Panc1 (cell line): ENCODE data around the gene KPNA5. TPM values are rescaled to one million over a fixed set of nuclear protein-coding genes. Genes with fewer than 3 reads are reported as not detected.

Experiments used
- ATAC-seq: fragments of 200-7000 bp; cut with Tn5 transposase; 2 replicates; pipeline ENCODE4 v1.9.1; 2020; ENCODE audit warnings: mild to moderate bottlenecking, moderate library complexity
- BruUV-seq: library from RNA; stranded (reverse); fragments of 400-500 nt; replicated peaks from 2 replicates; lab custom pipeline; 2021; lab: Mats Ljungman, UMichigan
- CTCF ChIA-PET: fragments of 300-600 bp; sonication (Branson Sonifier 250); formaldehyde crosslinking; loops from one replicate; lab custom pipeline; 2022; ENCODE audit warnings: antibody characterized with exemption; lab: Charles Lee
- POLR2A ChIA-PET: fragments of 300-600 bp; sonication (Branson Sonifier 250); formaldehyde crosslinking; loops from one replicate; lab custom pipeline; 2022; ENCODE audit warnings: antibody characterized with exemption; lab: Charles Lee
- DNase-seq: peaks from one replicate; pipeline ENCODE4 v3.0.0-alpha.2; 2010; ENCODE audit warnings: low read depth, low spot score
- H3K27ac ChIP-seq: 2 replicates; pipeline ENCODE4 v1.5.1; 2011; ENCODE audit warnings: mild to moderate bottlenecking, low read length, inconsistent platforms
- H3K27me3 ChIP-seq: fragments of 200-500 bp; sonication (Bioruptor generic); 2 replicates; pipeline ENCODE4 v1.6.0; 2014; ENCODE audit warnings: low read length, inconsistent platforms; ENCODE audit not compliant: control insufficient read depth, insufficient read depth
- H3K36me3 ChIP-seq: fragments of 200-500 bp; sonication (Bioruptor generic); 2 replicates; pipeline ENCODE4 v1.5.1; 2014; ENCODE audit warnings: inconsistent platforms, mild to moderate bottlenecking, low read length, moderate library complexity; ENCODE audit not compliant: control insufficient read depth, insufficient read depth
- H3K4me1 ChIP-seq: 2 replicates; pipeline ENCODE4 v1.5.1; 2011; ENCODE audit warnings: inconsistent platforms, mild to moderate bottlenecking, low read length, moderate library complexity; ENCODE audit not compliant: control insufficient read depth, insufficient read depth
- H3K4me3 ChIP-seq, 2 experiments: 2 replicates each; pipeline ENCODE4 v1.5.1; 2011 to 2012; ENCODE audit warnings: low read depth in 2 of 2, low read length in 2 of 2, mild to moderate bottlenecking in 2 of 2, inconsistent platforms in 1 of 2, moderate library complexity in 1 of 2
- H3K9me3 ChIP-seq: fragments of 200-500 bp; sonication (Bioruptor generic); 2 replicates; pipeline ENCODE4 v1.5.1; 2014; ENCODE audit warnings: low read depth, mild to moderate bottlenecking, inconsistent platforms, low read length, moderate library complexity; ENCODE audit not compliant: control insufficient read depth, insufficient read depth
- POLR2AphosphoS5 ChIP-seq: IDR thresholded peaks from 2 replicates; pipeline ENCODE4 v1.6.1; 2012; ENCODE audit warnings: mild to moderate bottlenecking, low read depth, low read length, moderate library complexity
- SIN3A ChIP-seq: IDR thresholded peaks from 2 replicates; pipeline ENCODE4 v1.6.1; 2012; ENCODE audit warnings: low read depth, mild to moderate bottlenecking, low read length, moderate library complexity, borderline replicate concordance; ENCODE audit not compliant: insufficient read depth
- TCF7L2 ChIP-seq: IDR thresholded peaks from 2 replicates; pipeline ENCODE4 v1.6.1; 2011; ENCODE audit warnings: mild to moderate bottlenecking, low read depth, low read length, inconsistent platforms
- in situ Hi-C: cut with HindIII; loops from 2 replicates; pipeline ENCODE4 v1.10.0; 2016; ENCODE audit warnings: low sequenced_read_pairs, low pct_unique_long_range_greater_than_20kb
- intact Hi-C: fragments of 100-400 bp; cut with micrococcal nuclease; formaldehyde crosslinking; loops from one replicate; pipeline ENCODE4 v1.10.0; 2022; ENCODE audit not compliant: unreplicated experiment
- total RNA-seq: library from RNA; stranded (reverse); gene quantifications from one replicate; pipeline ENCODE4 v1.2.1, GENCODE V29; 2021; ENCODE audit not compliant: unreplicated experiment
- TF ChIP-seq, protein P1 (sequence below), 2 experiments: IDR thresholded peaks; 2 replicates each; pipeline ENCODE4 v1.6.1; 2011 to 2012; ENCODE audit warnings: low read depth in 2 of 2, control low read depth in 1 of 2, low read length in 1 of 2, mild to moderate bottlenecking in 1 of 2, moderate library complexity in 1 of 2; ENCODE audit not compliant: insufficient read depth in 1 of 2
- TF ChIP-seq, protein P2 (sequence below): fragments of 450-650 bp; IDR thresholded peaks from 2 replicates; pipeline ENCODE4 v1.5.1; 2017; ENCODE audit warnings: mild to moderate bottlenecking

KPNA5 gene
- total RNA-seq, 1 experiment from 2014 or later = 16.2 TPM

DNA sequence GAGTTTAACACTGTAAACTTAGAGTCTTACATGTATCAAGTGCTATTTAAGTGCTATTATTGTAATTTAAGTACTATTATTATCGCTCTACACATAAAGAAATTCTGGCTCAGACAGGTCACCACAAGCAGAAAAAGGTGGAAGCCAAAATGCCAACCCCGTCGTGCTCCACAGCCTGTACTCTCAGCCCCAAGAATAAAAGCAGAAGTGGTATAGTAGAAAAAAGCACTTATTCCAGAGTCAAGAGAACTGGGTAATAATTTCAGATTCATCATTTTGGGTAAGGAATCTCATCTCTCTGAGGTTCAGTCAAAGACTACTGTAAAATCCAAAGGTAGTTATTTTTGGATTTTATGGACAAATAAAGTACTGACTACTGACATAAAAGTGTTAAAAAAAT lies 13.4 kb upstream of the KPNA5 start:
- ATAC-seq (no peak), DNase-seq (no peak)
- Histone ChIP-seq H3K36me3 (no peaks in the 10 kb centered on the region; the same call in 1 of the 2 replicates), H3K9me3 (no peaks in the 10 kb centered on the region), H3K27me3 (no peaks in the 10 kb centered on the region), H3K4me3 (peak overlapping the region; percentile 80 to 85), H3K4me1 (peaks cover 21% of the 10 kb centered on the region), H3K27ac (peak overlapping the region; percentile 96)
- intact Hi-C loops = no loop called here
- TF ChIP-seq, protein P1, sequence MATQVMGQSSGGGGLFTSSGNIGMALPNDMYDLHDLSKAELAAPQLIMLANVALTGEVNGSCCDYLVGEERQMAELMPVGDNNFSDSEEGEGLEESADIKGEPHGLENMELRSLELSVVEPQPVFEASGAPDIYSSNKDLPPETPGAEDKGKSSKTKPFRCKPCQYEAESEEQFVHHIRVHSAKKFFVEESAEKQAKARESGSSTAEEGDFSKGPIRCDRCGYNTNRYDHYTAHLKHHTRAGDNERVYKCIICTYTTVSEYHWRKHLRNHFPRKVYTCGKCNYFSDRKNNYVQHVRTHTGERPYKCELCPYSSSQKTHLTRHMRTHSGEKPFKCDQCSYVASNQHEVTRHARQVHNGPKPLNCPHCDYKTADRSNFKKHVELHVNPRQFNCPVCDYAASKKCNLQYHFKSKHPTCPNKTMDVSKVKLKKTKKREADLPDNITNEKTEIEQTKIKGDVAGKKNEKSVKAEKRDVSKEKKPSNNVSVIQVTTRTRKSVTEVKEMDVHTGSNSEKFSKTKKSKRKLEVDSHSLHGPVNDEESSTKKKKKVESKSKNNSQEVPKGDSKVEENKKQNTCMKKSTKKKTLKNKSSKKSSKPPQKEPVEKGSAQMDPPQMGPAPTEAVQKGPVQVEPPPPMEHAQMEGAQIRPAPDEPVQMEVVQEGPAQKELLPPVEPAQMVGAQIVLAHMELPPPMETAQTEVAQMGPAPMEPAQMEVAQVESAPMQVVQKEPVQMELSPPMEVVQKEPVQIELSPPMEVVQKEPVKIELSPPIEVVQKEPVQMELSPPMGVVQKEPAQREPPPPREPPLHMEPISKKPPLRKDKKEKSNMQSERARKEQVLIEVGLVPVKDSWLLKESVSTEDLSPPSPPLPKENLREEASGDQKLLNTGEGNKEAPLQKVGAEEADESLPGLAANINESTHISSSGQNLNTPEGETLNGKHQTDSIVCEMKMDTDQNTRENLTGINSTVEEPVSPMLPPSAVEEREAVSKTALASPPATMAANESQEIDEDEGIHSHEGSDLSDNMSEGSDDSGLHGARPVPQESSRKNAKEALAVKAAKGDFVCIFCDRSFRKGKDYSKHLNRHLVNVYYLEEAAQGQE (IDR thresholded peaks at IDR 0.05; ENCODE audit: insufficient read depth in 1 of 2, low read depth in 2 of 2, low read length in 1 of 2) = no peak
- TF ChIP-seq, protein P2, sequence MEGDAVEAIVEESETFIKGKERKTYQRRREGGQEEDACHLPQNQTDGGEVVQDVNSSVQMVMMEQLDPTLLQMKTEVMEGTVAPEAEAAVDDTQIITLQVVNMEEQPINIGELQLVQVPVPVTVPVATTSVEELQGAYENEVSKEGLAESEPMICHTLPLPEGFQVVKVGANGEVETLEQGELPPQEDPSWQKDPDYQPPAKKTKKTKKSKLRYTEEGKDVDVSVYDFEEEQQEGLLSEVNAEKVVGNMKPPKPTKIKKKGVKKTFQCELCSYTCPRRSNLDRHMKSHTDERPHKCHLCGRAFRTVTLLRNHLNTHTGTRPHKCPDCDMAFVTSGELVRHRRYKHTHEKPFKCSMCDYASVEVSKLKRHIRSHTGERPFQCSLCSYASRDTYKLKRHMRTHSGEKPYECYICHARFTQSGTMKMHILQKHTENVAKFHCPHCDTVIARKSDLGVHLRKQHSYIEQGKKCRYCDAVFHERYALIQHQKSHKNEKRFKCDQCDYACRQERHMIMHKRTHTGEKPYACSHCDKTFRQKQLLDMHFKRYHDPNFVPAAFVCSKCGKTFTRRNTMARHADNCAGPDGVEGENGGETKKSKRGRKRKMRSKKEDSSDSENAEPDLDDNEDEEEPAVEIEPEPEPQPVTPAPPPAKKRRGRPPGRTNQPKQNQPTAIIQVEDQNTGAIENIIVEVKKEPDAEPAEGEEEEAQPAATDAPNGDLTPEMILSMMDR = no peak
- TF ChIP-seq POLR2AphosphoS5 (no peak), SIN3A (no peak), TCF7L2 (no peak)
- ChIA-PET POLR2A (interaction anchor here (0.6 kb wide), 1 partner anchor 117 kb away, joined by 3 read pairs; no protein-coding TSS in a partner anchor), CTCF (no interaction called here)
- in situ Hi-C loops = no loop called here
- no TSS peak for BruUV-seq

DNA sequence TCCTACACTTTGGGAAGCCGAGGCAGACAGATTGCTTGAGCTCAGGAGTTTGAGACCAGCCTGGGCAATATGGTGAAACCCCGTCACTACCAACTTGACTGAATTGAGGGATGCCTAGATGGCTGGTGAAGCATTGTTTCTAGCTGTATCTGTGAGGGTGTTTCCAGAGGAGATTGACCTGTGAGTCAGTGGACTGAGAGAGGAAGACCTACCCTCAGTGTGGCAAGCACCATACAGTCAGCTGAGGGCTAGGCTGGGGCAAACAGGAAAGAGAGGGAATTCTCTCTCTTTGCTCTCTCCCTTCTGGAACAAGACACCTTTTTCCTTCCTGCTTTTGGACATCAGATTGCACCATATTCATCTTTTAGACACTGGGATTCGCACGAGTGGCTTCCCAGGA lies 8.7 kb upstream of the KPNA5 start:
- POLR2A ChIA-PET = no interaction called here
- no peaks in the 10 kb centered on the region; the same call in 1 of the 2 replicates for H3K36me3 ChIP-seq
- H3K4me1 ChIP-seq = peaks cover 1% of the 10 kb centered on the region; the same call in 1 of the 2 replicates
- in situ Hi-C loops = no loop called here
- DNase-seq = no peak
- CTCF ChIA-PET = no interaction called here
- no peak overlapping the region for H3K27ac ChIP-seq
- BruUV-seq = no TSS peak
- TF ChIP-seq TCF7L2 (no peak), POLR2AphosphoS5 (no peak), SIN3A (no peak)
- TF ChIP-seq, protein P1 (IDR thresholded peaks at IDR 0.05; ENCODE audit: insufficient read depth in 1 of 2, low read depth in 2 of 2, low read length in 1 of 2) = no peak
- TF ChIP-seq, protein P2 = no peak
- no peaks in the 10 kb centered on the region for H3K9me3 ChIP-seq
- H3K4me3 ChIP-seq = no peak overlapping the region
- no peak for ATAC-seq
- no peaks in the 10 kb centered on the region for H3K27me3 ChIP-seq
- intact Hi-C loops = no loop called here
